GM19238 (cell line): ENCODE data around the gene FAM53B.

Experiments
- DNase-seq: peaks from one replicate; pipeline ENCODE4 v3.0.0; 2011; ENCODE audit warnings: low spot score; ENCODE audit not compliant: insufficient read length

Gene FAM53B

GRCh38 chr10:124742413-124743190 lies 1.6 kb downstream of the FAM53B start:
- DNase-seq, result no peak

GRCh38 chr10:124741922-124742412 lies 2.2 kb downstream of the FAM53B start:
- no peak for DNase-seq

- DNase-seq, result peak; percentile 70
These were observed 2.8 kb downstream of the FAM53B start for GRCh38 chr10:124741281-124741921.

GRCh38 chr10:124740369-124741280 lies 3.6 kb downstream of the FAM53B start:
- DNase-seq, result no peak

- DNase-seq, result no peak
These were observed 4.2 kb downstream of the FAM53B start for GRCh38 chr10:124739986-124740368.

GRCh38 chr10:124739119-124739921 lies 4.9 kb downstream of the FAM53B start:
- no peak for DNase-seq

GRCh38 chr10:124738441-124738840 lies 5.7 kb downstream of the FAM53B start:
- no peak for DNase-seq

GRCh38 chr10:124737708-124738107 lies 6.5 kb downstream of the FAM53B start:
- DNase-seq, result no peak

GRCh38 chr10:124737221-124737620 lies 7.0 kb downstream of the FAM53B start:
- DNase-seq, result no peak

- no peak for DNase-seq
These were observed 7.6 kb downstream of the FAM53B start for GRCh38 chr10:124736491-124737136.

GRCh38 chr10:124735491-124736286 lies 8.5 kb downstream of the FAM53B start:
- DNase-seq, result no peak

- no peak for DNase-seq
These were observed 9.6 kb downstream of the FAM53B start for GRCh38 chr10:124734311-124735166.

GRCh38 chr10:124733571-124734245 lies 10.5 kb downstream of the FAM53B start:
- no peak for DNase-seq

- peak; percentile 45 for DNase-seq
These were observed 11.1 kb downstream of the FAM53B start for GRCh38 chr10:124732931-124733570.

GRCh38 chr10:124731551-124731950 lies 12.6 kb downstream of the FAM53B start:
- DNase-seq, result no peak

GRCh38 chr10:124730790-124731189 lies 13.4 kb downstream of the FAM53B start:
- no peak for DNase-seq

- DNase-seq, result no peak
These were observed 15.1 kb downstream of the FAM53B start for GRCh38 chr10:124728830-124729661.
